C4-2B (cell line): ENCODE data around the gene SASS6.
"Not testable (repeated sequence)": the region's sequence is repeated elsewhere in the genome, so short reads cannot be mapped to it uniquely, and the experiment has no call there.

Source experiments
- ZFX ChIP-seq: fragments of 450-650 bp; IDR thresholded peaks from 2 replicates; pipeline ENCODE4 v1.6.1; 2017
- TF ChIP-seq, protein P1 (sequence below): fragments of 450-650 bp; conservative IDR thresholded peaks from 2 replicates; pipeline ENCODE4 v1.5.1; 2017; ENCODE audit warnings: mild to moderate bottlenecking

DNA sequence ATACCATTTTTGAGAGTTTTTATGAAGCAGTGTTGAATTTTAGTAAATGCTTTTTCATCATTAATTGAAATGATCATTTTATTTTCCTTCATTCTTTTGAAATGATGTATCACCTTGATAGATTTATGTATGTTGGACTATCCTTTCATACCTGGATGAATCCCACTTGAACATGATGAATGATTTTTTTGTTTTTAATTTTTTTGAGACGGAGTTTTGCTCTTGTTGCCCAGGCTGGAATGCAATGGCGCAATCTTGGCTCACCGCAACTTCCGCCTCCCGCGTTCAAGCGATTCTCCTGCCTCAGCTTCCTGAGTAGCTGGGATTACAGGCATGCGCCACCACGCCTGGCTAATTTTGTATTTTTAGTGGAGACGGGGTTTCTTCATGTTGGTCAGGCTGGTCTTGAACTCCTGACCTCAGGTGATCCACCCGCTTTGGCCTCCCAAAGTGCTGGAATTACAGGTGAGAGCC is 85.5 kb downstream of the SASS6 start:
- TF ChIP-seq, protein P1, sequence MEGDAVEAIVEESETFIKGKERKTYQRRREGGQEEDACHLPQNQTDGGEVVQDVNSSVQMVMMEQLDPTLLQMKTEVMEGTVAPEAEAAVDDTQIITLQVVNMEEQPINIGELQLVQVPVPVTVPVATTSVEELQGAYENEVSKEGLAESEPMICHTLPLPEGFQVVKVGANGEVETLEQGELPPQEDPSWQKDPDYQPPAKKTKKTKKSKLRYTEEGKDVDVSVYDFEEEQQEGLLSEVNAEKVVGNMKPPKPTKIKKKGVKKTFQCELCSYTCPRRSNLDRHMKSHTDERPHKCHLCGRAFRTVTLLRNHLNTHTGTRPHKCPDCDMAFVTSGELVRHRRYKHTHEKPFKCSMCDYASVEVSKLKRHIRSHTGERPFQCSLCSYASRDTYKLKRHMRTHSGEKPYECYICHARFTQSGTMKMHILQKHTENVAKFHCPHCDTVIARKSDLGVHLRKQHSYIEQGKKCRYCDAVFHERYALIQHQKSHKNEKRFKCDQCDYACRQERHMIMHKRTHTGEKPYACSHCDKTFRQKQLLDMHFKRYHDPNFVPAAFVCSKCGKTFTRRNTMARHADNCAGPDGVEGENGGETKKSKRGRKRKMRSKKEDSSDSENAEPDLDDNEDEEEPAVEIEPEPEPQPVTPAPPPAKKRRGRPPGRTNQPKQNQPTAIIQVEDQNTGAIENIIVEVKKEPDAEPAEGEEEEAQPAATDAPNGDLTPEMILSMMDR = not testable (repeated sequence)
- not testable (repeated sequence) for TF ChIP-seq ZFX
